H1 (cell line): ENCODE data around the gene ANK3. TPM values are rescaled to one million over a fixed set of nuclear protein-coding genes. Genes with fewer than 3 reads are reported as not detected.

Source experiments
- CTCF ChIA-PET: fragments of 300-600 bp; sonication (Branson Sonifier 250); formaldehyde crosslinking; loops from one replicate; lab custom pipeline; 2021; ENCODE audit not compliant: partially characterized antibody; lab: Charles Lee
- POLR2A ChIA-PET: fragments of 300-600 bp; sonication (Branson Sonifier 250); formaldehyde crosslinking; loops from one replicate; lab custom pipeline; 2021; ENCODE audit warnings: inconsistent platforms; ENCODE audit not compliant: partially characterized antibody; lab: Charles Lee
- DNase-seq, 2 experiments: peaks; one replicate each; pipeline versions ENCODE4 v3.0.0 to v3.0.0-alpha.2; 2010 to 2022; ENCODE audit warnings: low spot score in 2 of 2, low read depth in 1 of 2, mixed read lengths in 1 of 2
- FAIRE-seq: peaks from 2 replicates; lab custom pipeline; 2011; peaks lifted over from hg19 to GRCh38; lab: Jason Lieb, UNC
- H2AFZ ChIP-seq: 2 replicates; pipeline ENCODE4 v1.8.1; 2012; ENCODE audit warnings: low read length, inconsistent platforms
- H2AK5ac ChIP-seq: 2 replicates; pipeline ENCODE4 v1.6.1; 2013; ENCODE audit warnings: low read depth, low read length
- H2BK120ac ChIP-seq: replicated peaks from 2 replicates; pipeline ENCODE3; 2013; ENCODE audit warnings: low read depth, low read length, inconsistent platforms
- H2BK12ac ChIP-seq: 2 replicates; pipeline ENCODE4 v1.6.1; 2013; ENCODE audit warnings: low read depth, low read length
- H2BK15ac ChIP-seq: 2 replicates; pipeline ENCODE4 v1.6.1; 2013; ENCODE audit warnings: low read length
- H2BK20ac ChIP-seq: 2 replicates; pipeline ENCODE4 v1.6.1; 2013; ENCODE audit warnings: low read length
- H2BK5ac ChIP-seq: 2 replicates; pipeline ENCODE4 v1.6.1; 2013; ENCODE audit warnings: low read depth, low read length
- H3K14ac ChIP-seq: 2 replicates; pipeline ENCODE4 v1.6.1; 2013; ENCODE audit warnings: inconsistent platforms; ENCODE audit not compliant: insufficient read length
- H3K18ac ChIP-seq: 2 replicates; pipeline ENCODE4 v1.6.1; 2013; ENCODE audit warnings: low read length; ENCODE audit errors: extremely low read depth
- H3K23ac ChIP-seq: 2 replicates; pipeline ENCODE4 v1.6.1; 2013; ENCODE audit warnings: inconsistent platforms; ENCODE audit not compliant: insufficient read length
- H3K23me2 ChIP-seq: 2 replicates; pipeline ENCODE4 v1.6.1; 2013; ENCODE audit warnings: low read depth, low read length
- H3K27ac ChIP-seq: 2 replicates; pipeline ENCODE4 v1.6.1; 2011; ENCODE audit warnings: low read depth, low read length, inconsistent platforms
- H3K27me3 ChIP-seq, 4 experiments: replicated peaks in 1 of 4; 1 replicate in 1 of 4; 2 replicates in 3 of 4; pipeline versions ENCODE4 v1.6.1 to v1.8.1; 2011 to 2013; ENCODE audit warnings: low read length in 3 of 4, mild to moderate bottlenecking in 3 of 4, inconsistent platforms in 2 of 4, mixed read lengths in 2 of 4, moderate library complexity in 1 of 4; ENCODE audit not compliant: control insufficient read depth in 3 of 4, insufficient read depth in 3 of 4; ENCODE audit errors: extremely low read depth in 1 of 4
- H3K36me3 ChIP-seq, 4 experiments: 2 replicates each; pipeline versions ENCODE4 v1.6.1 to v1.8.1; 2011 to 2013; ENCODE audit warnings: mild to moderate bottlenecking in 4 of 4, low read length in 3 of 4, moderate library complexity in 2 of 4, control low read depth in 1 of 4, inconsistent platforms in 1 of 4; ENCODE audit not compliant: insufficient read depth in 4 of 4, control insufficient read depth in 2 of 4
- H3K4ac ChIP-seq: replicated peaks from 2 replicates; pipeline ENCODE3; 2013; ENCODE audit warnings: low read length, low read depth, mixed read lengths, inconsistent platforms; ENCODE audit not compliant: insufficient read length
- H3K4me1 ChIP-seq, 4 experiments: replicated peaks in 1 of 4; 1 replicate in 1 of 4; 2 replicates in 3 of 4; pipeline versions ENCODE4 v1.6.1 to v1.8.1; 2011 to 2013; ENCODE audit warnings: low read length in 3 of 4, inconsistent platforms in 2 of 4, mixed read lengths in 1 of 4; ENCODE audit not compliant: insufficient read depth in 4 of 4, control insufficient read depth in 3 of 4
- H3K4me2 ChIP-seq, 2 experiments: 2 replicates each; pipeline versions ENCODE4 v1.6.1 to v1.8.1; 2011 to 2013; ENCODE audit warnings: low read depth in 2 of 2, low read length in 2 of 2, control low read depth in 1 of 2, inconsistent platforms in 1 of 2, mild to moderate bottlenecking in 1 of 2; ENCODE audit not compliant: insufficient read depth in 1 of 2
- H3K4me3 ChIP-seq, 4 experiments: fragments of 200-600, 300-600 bp in 1 of 4; sonication (generic), shearing (Covaris generic), sonication (Bioruptor Twin) in 1 of 4; 2 replicates each; pipeline versions ENCODE4 v1.5.1 to v1.8.1; 2011 to 2016; ENCODE audit warnings: low read length in 4 of 4, low read depth in 3 of 4, control low read depth in 2 of 4, inconsistent platforms in 2 of 4, mild to moderate bottlenecking in 2 of 4, mixed read lengths in 1 of 4, moderate library complexity in 1 of 4; ENCODE audit not compliant: insufficient read depth in 2 of 4; ENCODE audit errors: extremely low read depth in 1 of 4
- H3K56ac ChIP-seq: replicated peaks from 2 replicates; pipeline ENCODE3; 2013; ENCODE audit warnings: low read depth, mild to moderate bottlenecking, mixed read lengths, low read length, inconsistent platforms; ENCODE audit not compliant: insufficient read length
- H3K79me1 ChIP-seq: 2 replicates; pipeline ENCODE4 v1.6.1; 2013; ENCODE audit warnings: low read depth, low read length, control low read depth
- H3K79me2 ChIP-seq, 2 experiments: 2 replicates each; pipeline versions ENCODE4 v1.6.1 to v1.8.1; 2012 to 2013; ENCODE audit warnings: low read length in 2 of 2, mild to moderate bottlenecking in 2 of 2, inconsistent platforms in 1 of 2; ENCODE audit not compliant: insufficient read depth in 2 of 2, control insufficient read depth in 1 of 2
- H3K9ac ChIP-seq, 4 experiments: replicated peaks in 1 of 4; 1 replicate in 1 of 4; 2 replicates in 3 of 4; pipeline versions ENCODE4 v1.6.1 to v1.8.1; 2011 to 2013; ENCODE audit warnings: low read depth in 3 of 4, low read length in 3 of 4, control low read depth in 2 of 4, mild to moderate bottlenecking in 2 of 4, moderate library complexity in 2 of 4, inconsistent platforms in 1 of 4; ENCODE audit errors: extremely low read depth in 1 of 4
- H3K9me3 ChIP-seq, 2 experiments: 2 replicates each; pipeline versions ENCODE4 v1.6.1 to v1.8.1; 2012 to 2013; ENCODE audit warnings: mild to moderate bottlenecking in 2 of 2, moderate library complexity in 2 of 2, control low read depth in 1 of 2, inconsistent platforms in 1 of 2, low read depth in 1 of 2, low read length in 1 of 2, mixed read lengths in 1 of 2; ENCODE audit not compliant: insufficient read depth in 2 of 2
- H4K20me1 ChIP-seq, 2 experiments: replicated peaks in 1 of 2; 2 replicates each; pipeline versions ENCODE3 to v1.8.1; 2011 to 2013; ENCODE audit warnings: inconsistent platforms in 2 of 2, low read length in 2 of 2, mild to moderate bottlenecking in 1 of 2; ENCODE audit not compliant: insufficient read depth in 2 of 2, control insufficient read depth in 1 of 2
- H4K5ac ChIP-seq: 2 replicates; pipeline ENCODE4 v1.6.1; 2013; ENCODE audit warnings: low read length, low read depth, mixed read lengths, inconsistent platforms; ENCODE audit not compliant: insufficient read length
- H4K8ac ChIP-seq: 2 replicates; pipeline ENCODE4 v1.8.0; 2013; ENCODE audit warnings: mild to moderate bottlenecking, moderate library complexity, low read length, inconsistent platforms; ENCODE audit not compliant: insufficient read depth; ENCODE audit errors: extremely low read depth
- H4K91ac ChIP-seq: replicated peaks from 2 replicates; pipeline ENCODE3; 2013; ENCODE audit warnings: low read length, mixed read lengths, inconsistent platforms; ENCODE audit not compliant: insufficient read length
- BCL11A ChIP-seq, 2 experiments: IDR thresholded peaks; one replicate each; pipeline ENCODE4 v1.6.1; 2011; ENCODE audit warnings: low read depth in 2 of 2, low read length in 2 of 2, mild to moderate bottlenecking in 2 of 2
- CBX5 ChIP-seq: fragments of 300-800, 300-1000 bp; sonication (generic); IDR thresholded peaks from 2 replicates; pipeline ENCODE4 v1.7.1; 2016; ENCODE audit warnings: antibody characterized with exemption, low read length, low read depth
- CREB1 ChIP-seq: IDR thresholded peaks from 2 replicates; pipeline ENCODE4 v1.6.1; 2012; ENCODE audit warnings: inconsistent platforms
- GABPA ChIP-seq: IDR thresholded peaks from 2 replicates; pipeline ENCODE4 v1.6.1; 2011; ENCODE audit warnings: mild to moderate bottlenecking, low read length, moderate library complexity, borderline replicate concordance; ENCODE audit not compliant: insufficient read depth
- JUND ChIP-seq: IDR thresholded peaks from 2 replicates; pipeline ENCODE4 v1.6.1; 2011; ENCODE audit warnings: mild to moderate bottlenecking, improper control_type of control experiment, low read length
- KDM4A ChIP-seq: IDR thresholded peaks from one replicate; pipeline ENCODE4 v1.7.1; 2012; ENCODE audit warnings: low read depth, mild to moderate bottlenecking, moderate library complexity, low read length, inconsistent platforms; ENCODE audit not compliant: severe bottlenecking
- KDM5A ChIP-seq: fragments of 200-600 bp; IDR thresholded peaks from 2 replicates; pipeline ENCODE4 v1.7.1; 2012; ENCODE audit warnings: mild to moderate bottlenecking, low read length, inconsistent platforms, mixed read lengths
- PHF8 ChIP-seq: fragments of 200-600 bp; sonication (generic); conservative IDR thresholded peaks from 2 replicates; pipeline ENCODE4 v1.7.1; 2012; ENCODE audit warnings: low read depth, mild to moderate bottlenecking, inconsistent platforms, low read length, moderate library complexity
- RXRA ChIP-seq: IDR thresholded peaks from 2 replicates; pipeline ENCODE4 v1.6.1; 2011; ENCODE audit warnings: low read depth, mild to moderate bottlenecking, low read length, moderate library complexity; ENCODE audit not compliant: insufficient read depth
- SRF ChIP-seq: IDR thresholded peaks from 2 replicates; pipeline ENCODE4 v1.6.1; 2011; ENCODE audit warnings: mild to moderate bottlenecking, low read depth, low read length, moderate library complexity
- TAF7 ChIP-seq: optimal IDR thresholded peaks from 2 replicates; pipeline ENCODE3; 2011; ENCODE audit warnings: low read depth, mild to moderate bottlenecking, inconsistent platforms, low read length, moderate library complexity, borderline replicate concordance
- YY1 ChIP-seq: IDR thresholded peaks from 2 replicates; pipeline ENCODE4 v1.6.1; 2011; ENCODE audit warnings: low read depth, mild to moderate bottlenecking, low read length
- whole genome bisulfite sequencing, 2 experiments: shearing (Covaris generic) in 1 of 2; methylation state at CpG; one replicate each; pipeline versions ENCODE4 v1.1.6 to v1.1.7; 2013 to 2015; ENCODE audit warnings: low lambda C conversion rate in 2 of 2, mixed read lengths in 2 of 2, inconsistent platforms in 1 of 2, low coverage in 1 of 2, missing lambda C conversion rate in 1 of 2; ENCODE audit not compliant: insufficient replicate concordance in 2 of 2, insufficient coverage in 1 of 2, insufficient read length in 1 of 2; ENCODE audit errors: extremely low coverage in 1 of 2, missing lambda C conversion rate in 1 of 2; 5-methylcytosine and 5-hydroxymethylcytosine counted together
- polyA plus RNA-seq, 7 experiments: library from polyadenylated mRNA; depleted of rRNA in 3 of 7; stranded (reverse) in 5 of 7; unstranded in 2 of 7; fragments of >200 nt in 5 of 7; fragments of 200-250 nt in 2 of 7; gene quantifications; 1 replicate in 5 of 7; 2 replicates in 1 of 7; 4 replicates in 1 of 7; pipeline versions ENCODE4 v1.2.1 to v1.2.3, GENCODE V29; 2011 to 2013; ENCODE audit warnings: missing spikeins in 2 of 7, mixed read lengths in 2 of 7
- total RNA-seq: library from RNA; stranded (reverse); fragmentation: NEBNext Ultra II Directional; extraction: Animal tissue kit (Norgen Biotek cat#: 25700); gene quantifications from 2 replicates; pipeline ENCODE4 v1.2.1, GENCODE V29; 2021
- TF ChIP-seq, protein P1 (sequence below): IDR thresholded peaks from 2 replicates; pipeline ENCODE4 v1.6.1; 2012; ENCODE audit warnings: low read length, inconsistent platforms

The ANK3 gene
- total and polyA plus RNA-seq, 2 of the 8 experiments (the other 6 are each of a cell fraction or from before 2014, with no cell fraction given), result 18.1 to 67.9 TPM

DNA sequence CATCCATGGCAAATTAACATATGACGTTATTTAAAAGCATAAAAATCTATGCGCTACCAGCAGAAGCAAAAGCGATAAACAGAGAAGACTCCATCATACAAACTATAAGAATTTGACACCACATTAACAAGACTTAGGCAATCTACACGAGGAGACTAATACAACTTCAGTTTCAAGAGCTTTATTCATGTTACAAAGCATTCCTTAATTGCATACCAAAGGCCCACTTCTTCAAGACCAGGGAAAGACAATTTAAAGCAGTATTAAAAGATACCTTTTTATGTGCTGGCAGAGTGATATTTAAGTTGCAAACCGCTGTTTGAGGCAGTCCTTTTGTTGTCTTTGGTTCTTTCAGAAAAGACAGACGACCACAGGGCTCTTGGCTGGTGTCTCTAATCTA lies 307.3 kb downstream of the ANK3 start:
- Histone ChIP-seq H3K23ac (no peak overlapping the region), H4K91ac (no peak overlapping the region), H2AK5ac (no peak overlapping the region), H4K5ac (no peak overlapping the region), H3K14ac (no peak overlapping the region), H2BK20ac (no peak overlapping the region), H3K4me2 (no peak overlapping the region), H3K36me3 (peaks cover 0 to 10% (median 3%) of the 10 kb centered on the region in 4 experiments; a peak in 3 of 8 replicates), H3K23me2 (no peaks in the 10 kb centered on the region; the same call in 1 of the 2 replicates), H3K9me3 (no peaks in the 10 kb centered on the region), H3K27me3 (no peaks in the 10 kb centered on the region), H2BK5ac (no peak overlapping the region), H4K20me1 (no peaks in the 10 kb centered on the region), H3K9ac (no peak overlapping the region), H3K4ac (no peak overlapping the region), H4K8ac (no peak overlapping the region), H2BK15ac (no peak overlapping the region), H3K79me2 (no peaks in the 10 kb centered on the region), H2AFZ (no peak overlapping the region), H3K27ac (no peak overlapping the region), H3K79me1 (no peaks in the 10 kb centered on the region; the same call in 1 of the 2 replicates), H3K4me1 (peaks cover 0 to 5% (median 3%) of the 10 kb centered on the region in 4 experiments; a peak in 3 of 7 replicates), H3K4me3 (no peak overlapping the region), H2BK120ac (no peak overlapping the region), H2BK12ac (no peak overlapping the region), H3K56ac (no peak overlapping the region), H3K18ac (no peak overlapping the region)
- FAIRE-seq, result no peak
- WGBS, 2 experiments, result 70% methylated on average over 6 of the region's 6 CpGs; no CpG with 5 or more reads in 1 of the 2 experiments
- ChIA-PET CTCF (interaction anchor here (1.3 kb wide), 1 partner anchor 252 kb away, joined by 3 read pairs; no protein-coding TSS in a partner anchor), POLR2A (no interaction called here)
- no peak for DNase-seq
- TF ChIP-seq, protein P1, sequence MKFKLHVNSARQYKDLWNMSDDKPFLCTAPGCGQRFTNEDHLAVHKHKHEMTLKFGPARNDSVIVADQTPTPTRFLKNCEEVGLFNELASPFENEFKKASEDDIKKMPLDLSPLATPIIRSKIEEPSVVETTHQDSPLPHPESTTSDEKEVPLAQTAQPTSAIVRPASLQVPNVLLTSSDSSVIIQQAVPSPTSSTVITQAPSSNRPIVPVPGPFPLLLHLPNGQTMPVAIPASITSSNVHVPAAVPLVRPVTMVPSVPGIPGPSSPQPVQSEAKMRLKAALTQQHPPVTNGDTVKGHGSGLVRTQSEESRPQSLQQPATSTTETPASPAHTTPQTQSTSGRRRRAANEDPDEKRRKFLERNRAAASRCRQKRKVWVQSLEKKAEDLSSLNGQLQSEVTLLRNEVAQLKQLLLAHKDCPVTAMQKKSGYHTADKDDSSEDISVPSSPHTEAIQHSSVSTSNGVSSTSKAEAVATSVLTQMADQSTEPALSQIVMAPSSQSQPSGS, result no peak
- no peak for TF ChIP-seq SRF
- no peak for TF ChIP-seq KDM4A
- TF ChIP-seq RXRA, result no peak
- TF ChIP-seq PHF8, result no peak
- no peak for TF ChIP-seq GABPA
- no peak for TF ChIP-seq KDM5A
- no peak for TF ChIP-seq JUND
- TF ChIP-seq TAF7, result no peak
- TF ChIP-seq CBX5, result no peak
- TF ChIP-seq YY1, result no peak
- no peak for TF ChIP-seq CREB1
- no peak for TF ChIP-seq BCL11A (IDR thresholded peaks at IDR 0.05; ENCODE audit: low read depth in 2 of 2, low read length in 2 of 2)
